ENCODE data around the gene ZBTB42. TPM values are rescaled to one million over a fixed set of nuclear protein-coding genes. Genes with fewer than 3 reads are reported as not detected.

The ZBTB42 gene
- total and polyA plus RNA-seq, 5 experiments from 2014 or later = 1.0 to 9.6 (median 1.8) TPM

GRCh38 chr14:104794099-104794498 lies 6.8 kb upstream of the ZBTB42 start:
- Mint-ChIP-seq H3K36me3 (peaks cover 0 to 3% (median 0%) of the 10 kb centered on the region in 3 donors), H3K27ac (peak overlapping the region; percentile 77 to 92 (median 87)), H3K4me3 (peak overlapping the region; percentile 76 to 93 (median 89)), H3K9me3 (no peaks in the 10 kb centered on the region), H3K4me1 (peaks cover 14 to 58% (median 50%) of the 10 kb centered on the region in 4 donors), H3K27me3 (no peaks in the 10 kb centered on the region)
- ATAC-seq (peak; percentile 26 to 43), DNase-seq (peak in 7 of 10 donors; percentile 13 to 47 (median 38))
- POLR2A ChIA-PET = interaction anchor here (0.9 to 1.7 kb wide), 4 partner anchors 9 to 41 kb away, joined by 3 to 7 read pairs (median 5); partner anchors contain the start of gene SIVA1

GRCh38 chr14:104794631-104794992 lies 6.3 kb upstream of the ZBTB42 start:
- peak in 1 of 2 donors; percentile 1 for ATAC-seq
- peaks cover 0 to 3% (median 0%) of the 10 kb centered on the region in 3 donors for H3K36me3 Mint-ChIP-seq
- DNase-seq = no peak
- H3K4me1 Mint-ChIP-seq = peaks cover 18 to 59% (median 54%) of the 10 kb centered on the region in 4 donors
- no peaks in the 10 kb centered on the region for H3K27me3 Mint-ChIP-seq
- H3K9me3 Mint-ChIP-seq = no peaks in the 10 kb centered on the region
- peak overlapping the region; percentile 77 to 92 (median 87) for H3K27ac Mint-ChIP-seq
- H3K4me3 Mint-ChIP-seq = peak overlapping the region; percentile 76 to 93 (median 89)
- POLR2A ChIA-PET = interaction anchor here (0.9 to 1.7 kb wide), 4 partner anchors 8 to 41 kb away, joined by 3 to 7 read pairs (median 5); partner anchors contain the start of gene SIVA1

- peak within 1 kb of the TSS; percentile 76 to 93 (median 89) for H3K4me3 Mint-ChIP-seq
- peaks cover 19 to 58% (median 55%) of the 10 kb centered on the region in 4 donors for H3K4me1 Mint-ChIP-seq
- ATAC-seq (peak; percentile 19 to 41), DNase-seq (peak in 2 of 10 donors; percentile 36 to 40)
- H3K9me3 Mint-ChIP-seq = no peaks in the 10 kb centered on the region
- no peaks in the 10 kb centered on the region for H3K27me3 Mint-ChIP-seq
- H3K36me3 Mint-ChIP-seq = peaks cover 0 to 3% (median 0%) of the 10 kb centered on the region in 3 donors
- H3K27ac Mint-ChIP-seq = peak within 1 kb of the TSS; percentile 81 to 93 (median 90)
- POLR2A ChIA-PET = interaction anchor here (0.9 to 1.7 kb wide), 4 partner anchors 8 to 42 kb away, joined by 3 to 7 read pairs (median 5); partner anchors contain the start of gene SIVA1
Observed at GRCh38 chr14:104794993-104795780, 5.7 kb upstream of the ZBTB42 start, which contains the start of gene AKT1. Gene AKT1 (minus strand): TSS chr14:104795748. CDS start chr14:104792643, 3,105 bp downstream.

GRCh38 chr14:104795781-104796686 lies 4.9 kb upstream of the ZBTB42 start:
- Mint-ChIP-seq H3K9me3 (no peaks in the 10 kb centered on the region), H3K27me3 (no peaks in the 10 kb centered on the region), H3K4me3 (peak overlapping the region; percentile 64 to 87 (median 74)), H3K27ac (peak overlapping the region; percentile 19 to 93 (median 86)), H3K36me3 (peaks cover 0 to 3% (median 0%) of the 10 kb centered on the region in 3 donors), H3K4me1 (peaks cover 19 to 56% (median 52%) of the 10 kb centered on the region in 4 donors)
- ATAC-seq (peak; percentile 52 to 56), DNase-seq (peak in 5 of 10 donors; percentile 30 to 71 (median 54))
- POLR2A ChIA-PET = interaction anchor here (1.5 kb wide), 1 partner anchor 43 kb away, joined by 5 read pairs; the partner anchor contains the start of gene SIVA1

- peak overlapping the region; percentile 64 to 87 (median 74) for H3K4me3 Mint-ChIP-seq
- ATAC-seq (no peak), DNase-seq (no peak)
- no peaks in the 10 kb centered on the region for H3K27me3 Mint-ChIP-seq
- H3K9me3 Mint-ChIP-seq = no peaks in the 10 kb centered on the region
- POLR2A ChIA-PET = interaction anchor here (1.5 kb wide), 1 partner anchor 44 kb away, joined by 5 read pairs; the partner anchor contains the start of gene SIVA1
- H3K27ac Mint-ChIP-seq = peak overlapping the region; percentile 19 to 93 (median 86)
- peaks cover 16 to 55% (median 51%) of the 10 kb centered on the region in 4 donors for H3K4me1 Mint-ChIP-seq
- no peaks in the 10 kb centered on the region for H3K36me3 Mint-ChIP-seq
Observed at GRCh38 chr14:104796687-104797081, 4.2 kb upstream of the ZBTB42 start.

GRCh38 chr14:104797115-104798044 lies 3.5 kb upstream of the ZBTB42 start:
- DNase-seq = no peak
- no peaks in the 10 kb centered on the region for H3K36me3 Mint-ChIP-seq
- peak overlapping the region in 8 of 10 donors; percentile 19 to 87 (median 74) for H3K4me3 Mint-ChIP-seq
- peaks cover 16 to 62% (median 56%) of the 10 kb centered on the region in 4 donors for H3K4me1 Mint-ChIP-seq
- H3K27me3 Mint-ChIP-seq = no peaks in the 10 kb centered on the region
- no peaks in the 10 kb centered on the region for H3K9me3 Mint-ChIP-seq
- no peak for ATAC-seq
- H3K27ac Mint-ChIP-seq = peak overlapping the region in 7 of 10 donors; percentile 14 to 90 (median 49)
- POLR2A ChIA-PET = interaction anchor here (1.5 kb wide), 1 partner anchor 45 kb away, joined by 5 read pairs; the partner anchor contains the start of gene SIVA1

GRCh38 chr14:104798300-104799243 lies 2.3 kb upstream of the ZBTB42 start:
- peak overlapping the region; percentile 31 to 90 (median 74) for H3K4me3 Mint-ChIP-seq
- DNase-seq (no peak), ATAC-seq (no peak)
- peaks cover 17 to 56% (median 49%) of the 10 kb centered on the region in 4 donors for H3K4me1 Mint-ChIP-seq
- H3K9me3 Mint-ChIP-seq = no peaks in the 10 kb centered on the region
- no peaks in the 10 kb centered on the region for H3K27me3 Mint-ChIP-seq
- peak overlapping the region; percentile 75 to 95 (median 86) for H3K27ac Mint-ChIP-seq
- H3K36me3 Mint-ChIP-seq = no peaks in the 10 kb centered on the region
- POLR2A ChIA-PET = no interaction called here

GRCh38 chr14:104799244-104800014 lies 1.5 kb upstream of the ZBTB42 start:
- ATAC-seq = peak; percentile 1 to 4
- peaks cover 11 to 52% (median 44%) of the 10 kb centered on the region in 4 donors for H3K4me1 Mint-ChIP-seq
- H3K27ac Mint-ChIP-seq = peak overlapping the region; percentile 75 to 95 (median 86)
- no peaks in the 10 kb centered on the region for H3K9me3 Mint-ChIP-seq
- POLR2A ChIA-PET = interaction anchor here (2.2 kb wide), 1 partner anchor 31 kb away, joined by 10 read pairs; no protein-coding TSS in a partner anchor
- peak in 5 of 10 donors; percentile 26 to 69 (median 37) for DNase-seq
- H3K36me3 Mint-ChIP-seq = no peaks in the 10 kb centered on the region
- H3K4me3 Mint-ChIP-seq = peak overlapping the region; percentile 31 to 90 (median 74)
- H3K27me3 Mint-ChIP-seq = no peaks in the 10 kb centered on the region

- POLR2A ChIA-PET = interaction anchor here (0.6 to 2.2 kb wide), 14 partner anchors 9 to 514 kb away, joined by 3 to 14 read pairs (median 6); partner anchors contain the start of genes PACS2 and SIVA1
- H3K27me3 Mint-ChIP-seq = no peaks in the 10 kb centered on the region
- H3K4me1 Mint-ChIP-seq = peaks cover 10 to 50% (median 43%) of the 10 kb centered on the region in 4 donors
- no peaks in the 10 kb centered on the region for H3K36me3 Mint-ChIP-seq
- no peaks in the 10 kb centered on the region for H3K9me3 Mint-ChIP-seq
- H3K27ac Mint-ChIP-seq = peak overlapping the region; percentile 75 to 95 (median 86)
- ATAC-seq (peak; percentile 65), DNase-seq (peak; percentile 60 to 91 (median 72))
- H3K4me3 Mint-ChIP-seq = peak overlapping the region; percentile 31 to 90 (median 75)
Observed at GRCh38 chr14:104800015-104800770, 708 bp upstream of the ZBTB42 start.
